Upper lobe of right lung (tissue), 1 donor: ENCODE measurements around the gene HDAC7. TPM values are rescaled to one million over a fixed set of nuclear protein-coding genes. Genes with fewer than 3 reads are reported as not detected.

Experiments
- ATAC-seq: fragments of 200-7000 bp; cut with Tn5 transposase; one replicate; pipeline ENCODE4 v1.9.1; 2020; ENCODE audit warnings: mild to moderate bottlenecking, moderate library complexity
- DNase-seq: peaks from one replicate; pipeline ENCODE4 v3.0.0-alpha.2; 2020
- H3K27ac ChIP-seq: fragments of 200-600 bp; one replicate; pipeline ENCODE4 v1.8.0; 2022
- H3K27me3 ChIP-seq: fragments of 200-600 bp; one replicate; pipeline ENCODE4 v1.8.0; 2022; ENCODE audit warnings: mild to moderate bottlenecking
- H3K36me3 ChIP-seq: fragments of 200-600 bp; one replicate; pipeline ENCODE4 v1.8.0; 2022
- H3K4me1 ChIP-seq: fragments of 200-600 bp; one replicate; pipeline ENCODE4 v1.8.0; 2022
- H3K4me3 ChIP-seq: fragments of 200-600 bp; one replicate; pipeline ENCODE4 v1.8.0; 2022; ENCODE audit warnings: mild to moderate bottlenecking
- H3K9me3 ChIP-seq: fragments of 200-600 bp; one replicate; pipeline ENCODE4 v1.8.0; 2022
- intact Hi-C: fragments of 100-400 bp; cut with DNase I; formaldehyde crosslinking; loops from one replicate; pipeline ENCODE4 v1.11.0; 2022
- total RNA-seq: library from RNA; stranded (reverse); fragmentation: NEBNext Ultra II Directional; extraction: Animal tissue kit (Norgen Biotek cat#: 25700); gene quantifications from one replicate; pipeline ENCODE4 v1.2.1, GENCODE V29; 2021
- TF ChIP-seq, protein P1 (sequence below): fragments of 200-600 bp; IDR thresholded peaks from one replicate; pipeline ENCODE4 v1.8.0; 2022; ENCODE audit warnings: antibody characterized with exemption
- donor health status: DM: no; HTN: yes; CAD: no; lungs with severe emphysema.

Gene HDAC7
- total RNA-seq, 1 donor from 2014 or later: 135 TPM

DNA sequence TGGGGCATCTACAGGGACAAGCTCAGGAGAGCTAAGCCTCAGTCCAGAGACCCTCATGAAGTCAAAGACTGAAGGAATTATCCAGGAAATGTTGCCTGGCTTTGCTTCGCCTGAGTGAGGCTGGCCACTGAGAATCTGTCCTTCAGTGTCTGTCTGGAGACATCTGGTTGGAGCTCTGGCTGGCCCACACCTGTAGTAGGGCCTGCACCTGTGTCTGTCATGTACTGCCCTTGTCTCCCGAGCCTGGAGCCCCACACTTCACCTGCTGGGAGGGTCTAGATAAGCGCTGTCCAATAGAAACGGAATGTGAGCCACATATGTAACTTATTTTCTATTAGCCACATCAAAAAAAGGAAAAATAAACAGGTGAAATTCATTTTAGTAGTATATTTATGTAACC, 9.9 kb upstream of the HDAC7 start:
- DNase-seq (no peak), ATAC-seq (no peak)
- intact Hi-C loops: no loop called here
- TF ChIP-seq, protein P1, sequence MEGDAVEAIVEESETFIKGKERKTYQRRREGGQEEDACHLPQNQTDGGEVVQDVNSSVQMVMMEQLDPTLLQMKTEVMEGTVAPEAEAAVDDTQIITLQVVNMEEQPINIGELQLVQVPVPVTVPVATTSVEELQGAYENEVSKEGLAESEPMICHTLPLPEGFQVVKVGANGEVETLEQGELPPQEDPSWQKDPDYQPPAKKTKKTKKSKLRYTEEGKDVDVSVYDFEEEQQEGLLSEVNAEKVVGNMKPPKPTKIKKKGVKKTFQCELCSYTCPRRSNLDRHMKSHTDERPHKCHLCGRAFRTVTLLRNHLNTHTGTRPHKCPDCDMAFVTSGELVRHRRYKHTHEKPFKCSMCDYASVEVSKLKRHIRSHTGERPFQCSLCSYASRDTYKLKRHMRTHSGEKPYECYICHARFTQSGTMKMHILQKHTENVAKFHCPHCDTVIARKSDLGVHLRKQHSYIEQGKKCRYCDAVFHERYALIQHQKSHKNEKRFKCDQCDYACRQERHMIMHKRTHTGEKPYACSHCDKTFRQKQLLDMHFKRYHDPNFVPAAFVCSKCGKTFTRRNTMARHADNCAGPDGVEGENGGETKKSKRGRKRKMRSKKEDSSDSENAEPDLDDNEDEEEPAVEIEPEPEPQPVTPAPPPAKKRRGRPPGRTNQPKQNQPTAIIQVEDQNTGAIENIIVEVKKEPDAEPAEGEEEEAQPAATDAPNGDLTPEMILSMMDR: no peak
- peaks cover 46% of the 10 kb centered on the region for H3K4me1 ChIP-seq
- H3K9me3 ChIP-seq: no peaks in the 10 kb centered on the region
- peak overlapping the region; percentile 97 for H3K27ac ChIP-seq
- H3K27me3 ChIP-seq: no peaks in the 10 kb centered on the region
- no peaks in the 10 kb centered on the region for H3K36me3 ChIP-seq
- H3K4me3 ChIP-seq: no peak overlapping the region

DNA sequence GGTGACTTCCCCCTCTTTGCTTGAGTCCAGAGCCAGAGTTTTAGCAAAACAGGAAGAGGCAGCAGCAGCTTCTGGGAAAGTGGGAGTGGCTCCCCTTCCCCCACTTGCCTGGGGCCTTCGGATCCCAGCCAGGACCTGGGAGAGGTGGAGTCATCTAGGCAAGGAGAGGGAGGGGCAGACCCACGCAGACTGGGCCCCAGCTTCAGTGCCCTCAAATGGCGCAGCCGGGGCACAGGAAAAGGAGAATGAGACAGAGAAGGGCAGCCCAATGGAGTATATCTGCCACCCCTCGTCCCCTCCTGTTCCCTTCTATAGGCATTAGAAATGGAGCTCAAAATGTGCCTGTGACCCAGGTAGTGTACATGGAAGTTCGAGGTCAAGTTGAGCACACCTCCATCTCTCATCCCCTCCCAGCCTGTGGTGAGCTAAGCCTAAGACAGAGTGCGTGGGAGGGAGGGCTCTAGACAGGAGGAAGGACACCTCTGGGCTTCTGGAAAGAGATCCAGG, 9.3 kb upstream of the HDAC7 start:
- H3K4me3 ChIP-seq: peak overlapping the region; percentile 16
- H3K9me3 ChIP-seq: no peaks in the 10 kb centered on the region
- peaks cover 51% of the 10 kb centered on the region for H3K4me1 ChIP-seq
- ATAC-seq (peak; percentile 84), DNase-seq (peak; percentile 90)
- TF ChIP-seq, protein P1: no peak
- no peaks in the 10 kb centered on the region for H3K27me3 ChIP-seq
- H3K27ac ChIP-seq: peak overlapping the region; percentile 97
- H3K36me3 ChIP-seq: no peaks in the 10 kb centered on the region
- intact Hi-C loops: no loop called here

DNA sequence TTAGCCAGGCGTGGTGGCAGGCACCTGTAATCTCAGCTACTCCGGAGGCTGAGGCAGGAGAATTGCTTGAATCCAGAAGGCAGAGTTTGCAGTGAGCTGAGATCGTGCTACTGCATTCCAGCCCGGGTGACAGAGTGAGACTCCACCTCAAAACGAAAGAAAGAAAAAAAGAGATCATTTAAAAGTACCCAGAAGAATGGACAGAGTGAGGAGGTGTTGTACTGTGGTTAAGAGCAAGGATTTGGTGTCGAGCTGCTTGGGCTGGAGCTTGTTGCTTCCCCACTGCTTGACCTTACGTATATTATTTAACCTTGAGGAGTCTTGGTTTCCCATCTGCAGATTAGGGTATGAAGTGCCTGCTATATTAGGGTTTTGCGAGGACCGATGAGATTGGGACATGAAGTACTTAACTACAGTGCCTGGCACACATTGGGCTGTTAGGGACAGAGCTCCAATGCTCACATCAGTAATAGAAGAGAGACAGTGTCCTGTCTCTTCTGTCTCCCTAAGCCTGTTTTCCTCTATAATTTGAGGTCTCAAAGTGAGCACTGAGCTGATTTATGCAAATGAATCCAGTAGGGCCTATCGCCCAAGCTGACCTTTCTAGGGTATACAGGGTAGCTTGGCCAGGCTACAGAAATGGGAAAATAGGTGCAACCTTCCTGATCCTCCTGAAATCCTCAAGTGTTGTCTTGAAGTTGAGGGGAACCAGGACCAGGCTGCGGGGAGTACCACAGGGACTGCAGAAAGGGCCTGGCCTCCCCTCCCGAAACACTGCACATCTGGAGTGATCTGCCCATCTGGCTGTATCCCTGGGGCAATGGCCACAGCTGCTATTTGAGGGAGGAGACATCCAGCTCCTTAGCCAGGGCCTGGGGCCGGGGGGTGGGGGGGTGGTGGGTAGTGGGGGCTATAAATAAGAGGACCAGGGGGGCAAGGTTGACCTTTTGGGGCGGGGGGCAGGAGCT, 8.6 kb upstream of the HDAC7 start:
- no peak for ATAC-seq
- H3K36me3 ChIP-seq: no peaks in the 10 kb centered on the region
- no peaks in the 10 kb centered on the region for H3K27me3 ChIP-seq
- TF ChIP-seq, protein P1: no peak
- no peaks in the 10 kb centered on the region for H3K9me3 ChIP-seq
- intact Hi-C loops: no loop called here
- no peak for DNase-seq
- H3K27ac ChIP-seq: peak overlapping the region; percentile 97
- peaks cover 59% of the 10 kb centered on the region for H3K4me1 ChIP-seq
- H3K4me3 ChIP-seq: no peak overlapping the region

DNA sequence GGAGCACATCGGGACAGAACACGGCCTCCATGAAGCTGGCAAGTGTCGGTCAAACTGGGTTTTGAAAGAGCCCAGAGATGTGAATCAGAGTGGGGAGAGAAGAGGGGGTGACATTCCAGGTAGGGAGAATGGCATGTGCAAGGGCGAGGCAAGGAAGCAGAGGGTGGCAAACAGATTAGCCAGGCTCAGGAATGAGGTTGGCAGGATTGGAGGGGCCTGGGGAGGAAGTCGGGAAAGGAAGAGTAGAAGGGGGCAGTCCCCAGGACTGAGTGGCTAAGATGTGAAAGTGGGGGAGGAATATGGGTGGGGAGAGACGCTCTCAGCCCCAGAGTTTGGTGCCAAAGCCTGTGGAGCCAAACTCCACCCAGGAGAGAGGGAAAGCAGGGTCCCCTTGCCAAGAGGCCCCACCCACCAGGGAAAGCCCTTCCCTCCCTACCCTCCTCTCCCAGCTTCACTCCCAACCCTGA, 5.5 kb upstream of the HDAC7 start:
- Histone ChIP-seq H3K27me3 (no peaks in the 10 kb centered on the region), H3K27ac (peak overlapping the region; percentile 97), H3K4me1 (peaks cover 86% of the 10 kb centered on the region), H3K4me3 (no peak overlapping the region), H3K36me3 (no peaks in the 10 kb centered on the region), H3K9me3 (no peaks in the 10 kb centered on the region)
- ATAC-seq: peak; percentile 80
- DNase-seq: peak; percentile 84
- intact Hi-C loops: no loop called here
- TF ChIP-seq, protein P1: no peak

DNA sequence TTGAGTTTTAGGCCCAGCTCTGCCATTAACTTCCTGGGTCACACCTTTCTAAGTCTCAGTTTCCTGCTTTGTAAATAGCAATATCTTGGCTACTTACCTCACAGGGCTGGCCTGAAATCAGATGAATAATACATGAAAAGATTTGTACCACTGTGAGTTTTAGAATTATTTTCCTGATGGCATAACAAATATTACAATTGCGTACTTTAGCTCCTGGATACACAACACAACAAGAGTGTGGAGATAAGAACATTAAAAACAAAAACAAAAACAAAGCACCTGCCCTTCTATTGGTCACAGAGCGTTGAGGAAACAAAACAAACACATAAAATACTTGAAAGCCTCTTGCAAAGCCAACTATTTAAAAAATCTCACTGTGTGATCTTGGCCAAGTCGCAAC, 4.9 kb upstream of the HDAC7 start:
- no peak for ATAC-seq
- intact Hi-C loops: no loop called here
- H3K4me1 ChIP-seq: peaks cover 84% of the 10 kb centered on the region

More for the DNA sequence above, 4.9 kb upstream of the HDAC7 start:
- Histone ChIP-seq H3K4me3 (no peak overlapping the region), H3K36me3 (no peaks in the 10 kb centered on the region), H3K27ac (peak overlapping the region; percentile 97), H3K27me3 (no peaks in the 10 kb centered on the region), H3K9me3 (no peaks in the 10 kb centered on the region)
- TF ChIP-seq, protein P1: no peak
- DNase-seq: no peak
